ENCODE data around the gene SLC5A8. TPM values are rescaled to one million over a fixed set of nuclear protein-coding genes. Genes with fewer than 3 reads are reported as not detected.

Gene SLC5A8, protein sequence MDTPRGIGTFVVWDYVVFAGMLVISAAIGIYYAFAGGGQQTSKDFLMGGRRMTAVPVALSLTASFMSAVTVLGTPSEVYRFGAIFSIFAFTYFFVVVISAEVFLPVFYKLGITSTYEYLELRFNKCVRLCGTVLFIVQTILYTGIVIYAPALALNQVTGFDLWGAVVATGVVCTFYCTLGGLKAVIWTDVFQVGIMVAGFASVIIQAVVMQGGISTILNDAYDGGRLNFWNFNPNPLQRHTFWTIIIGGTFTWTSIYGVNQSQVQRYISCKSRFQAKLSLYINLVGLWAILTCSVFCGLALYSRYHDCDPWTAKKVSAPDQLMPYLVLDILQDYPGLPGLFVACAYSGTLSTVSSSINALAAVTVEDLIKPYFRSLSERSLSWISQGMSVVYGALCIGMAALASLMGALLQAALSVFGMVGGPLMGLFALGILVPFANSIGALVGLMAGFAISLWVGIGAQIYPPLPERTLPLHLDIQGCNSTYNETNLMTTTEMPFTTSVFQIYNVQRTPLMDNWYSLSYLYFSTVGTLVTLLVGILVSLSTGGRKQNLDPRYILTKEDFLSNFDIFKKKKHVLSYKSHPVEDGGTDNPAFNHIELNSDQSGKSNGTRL
- not detected for total RNA-seq
- under 1 TPM in 2 of 3 donors, not detected in 1; 0.02 TPM for polyA plus RNA-seq
- long read RNA-seq, donor 1 = 0 reads
- long read RNA-seq, donor 2 = 0 reads

DNA sequence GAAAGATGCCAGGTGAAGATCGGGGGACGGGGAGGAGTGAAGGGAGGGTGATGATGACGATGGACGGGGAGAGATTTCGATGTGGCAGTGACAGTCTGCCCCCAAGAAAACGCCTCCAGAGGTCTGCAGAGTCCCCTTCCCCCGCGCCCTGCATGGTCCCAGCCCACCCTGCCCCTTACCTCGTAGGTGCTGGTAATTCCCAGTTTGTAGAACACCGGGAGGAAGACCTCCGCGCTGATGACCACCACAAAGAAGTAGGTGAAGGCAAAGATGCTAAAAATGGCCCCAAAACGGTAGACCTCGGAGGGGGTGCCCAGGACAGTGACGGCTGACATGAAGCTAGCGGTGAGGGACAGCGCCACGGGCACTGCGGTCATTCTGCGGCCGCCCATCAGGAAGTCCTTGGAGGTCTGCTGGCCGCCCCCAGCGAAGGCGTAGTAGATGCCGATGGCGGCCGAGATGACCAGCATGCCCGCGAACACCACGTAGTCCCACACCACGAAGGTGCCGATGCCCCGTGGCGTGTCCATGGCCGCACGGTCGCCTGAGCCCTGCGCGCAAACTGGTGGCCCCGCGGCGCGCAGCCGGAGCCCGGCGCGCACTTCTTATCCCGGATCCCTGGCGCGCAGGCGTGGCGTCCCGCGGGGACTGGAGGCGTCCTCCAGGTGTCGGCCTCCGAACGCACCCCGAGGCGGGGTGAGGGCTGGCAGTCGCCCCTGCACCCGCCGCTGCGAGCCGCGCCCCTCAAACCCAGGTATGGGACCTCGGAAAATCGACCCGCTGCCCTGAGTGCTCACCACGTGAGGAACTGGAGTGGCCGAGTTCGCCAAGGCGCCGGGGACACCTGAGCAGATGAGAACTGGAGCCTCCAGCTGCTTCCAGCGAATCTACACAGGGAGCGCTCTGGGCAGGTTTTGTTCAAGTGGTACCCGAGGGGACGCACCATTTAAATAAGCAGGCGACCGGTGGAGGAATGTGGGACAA, at the start of gene SLC5A8:
Gene SLC5A8, minus strand, starts transcription at position 920 of the 984 bp plus-strand sequence. Its CDS starts 390 bp downstream, at position 530.
- H3K4me3 ChIP-seq = peak within 1 kb of the TSS in 1 of 8 donors; percentile 47
- no peak for DNase-seq
- 10 to 23% (median 14%) methylated on average over 39 to 80 of the region's 80 CpGs for WGBS, 5 donors
- no peak within 1 kb of the TSS for H3K27ac ChIP-seq
- no peaks in the 10 kb centered on the region for H3K36me3 ChIP-seq
- no peak for TF ChIP-seq POLR2AphosphoS5 (IDR thresholded peaks at IDR 0.05)
- TF ChIP-seq, protein P1, sequence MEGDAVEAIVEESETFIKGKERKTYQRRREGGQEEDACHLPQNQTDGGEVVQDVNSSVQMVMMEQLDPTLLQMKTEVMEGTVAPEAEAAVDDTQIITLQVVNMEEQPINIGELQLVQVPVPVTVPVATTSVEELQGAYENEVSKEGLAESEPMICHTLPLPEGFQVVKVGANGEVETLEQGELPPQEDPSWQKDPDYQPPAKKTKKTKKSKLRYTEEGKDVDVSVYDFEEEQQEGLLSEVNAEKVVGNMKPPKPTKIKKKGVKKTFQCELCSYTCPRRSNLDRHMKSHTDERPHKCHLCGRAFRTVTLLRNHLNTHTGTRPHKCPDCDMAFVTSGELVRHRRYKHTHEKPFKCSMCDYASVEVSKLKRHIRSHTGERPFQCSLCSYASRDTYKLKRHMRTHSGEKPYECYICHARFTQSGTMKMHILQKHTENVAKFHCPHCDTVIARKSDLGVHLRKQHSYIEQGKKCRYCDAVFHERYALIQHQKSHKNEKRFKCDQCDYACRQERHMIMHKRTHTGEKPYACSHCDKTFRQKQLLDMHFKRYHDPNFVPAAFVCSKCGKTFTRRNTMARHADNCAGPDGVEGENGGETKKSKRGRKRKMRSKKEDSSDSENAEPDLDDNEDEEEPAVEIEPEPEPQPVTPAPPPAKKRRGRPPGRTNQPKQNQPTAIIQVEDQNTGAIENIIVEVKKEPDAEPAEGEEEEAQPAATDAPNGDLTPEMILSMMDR (IDR thresholded peaks at IDR 0.05 in 8 of 11, conservative IDR thresholded peaks at IDR 0.05 in 3 of 11) = no peak
- TF ChIP-seq POLR2A (IDR thresholded peaks at IDR 0.05) = no peak
- H3K27me3 ChIP-seq (replicated peaks in 1 of 7) = peaks cover 0 to 80% (median 31%) of the 10 kb centered on the region in 7 donors
- peaks cover 0 to 10% (median 4%) of the 10 kb centered on the region in 8 donors for H3K9me3 ChIP-seq
- intact Hi-C loops (cut with DNase I; ENCODE audit: low total_unique reads) = no loop called here
- peaks cover 0 to 9% (median 2%) of the 10 kb centered on the region in 6 donors for H3K4me1 ChIP-seq

DNA sequence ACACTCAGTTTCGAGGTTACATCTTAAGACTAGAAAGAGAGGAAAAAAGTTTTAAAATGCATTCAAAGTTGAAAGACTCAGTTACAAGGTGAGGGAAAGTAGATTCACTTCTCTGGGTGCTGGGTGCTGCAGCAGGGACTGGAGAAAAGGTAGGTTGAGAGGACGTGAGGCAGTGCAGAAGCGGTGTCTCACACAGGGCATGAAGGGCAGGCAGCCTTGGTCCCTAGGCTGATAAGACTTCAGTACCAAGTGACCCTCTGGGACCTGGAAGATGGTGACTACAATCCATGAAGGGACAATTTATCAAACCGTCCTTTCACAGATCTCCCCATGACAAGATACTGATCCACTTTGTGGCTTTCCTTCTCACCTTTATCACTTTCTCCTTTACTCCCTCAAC, 47.3 kb upstream of the SLC5A8 start:
- intact Hi-C loops (cut with DNase I; ENCODE audit: low total_unique reads) = no loop called here
- Histone ChIP-seq H3K4me1 (no peaks in the 10 kb centered on the region), H3K36me3 (no peaks in the 10 kb centered on the region), H3K27me3 (replicated peaks in 1 of 7) (peaks cover 0 to 13% (median 0%) of the 10 kb centered on the region in 7 donors), H3K4me3 (no peak overlapping the region), H3K27ac (no peak overlapping the region), H3K9me3 (peaks cover 0 to 8% (median 0%) of the 10 kb centered on the region in 8 donors)
- no peak for DNase-seq
- TF ChIP-seq, protein P1 (IDR thresholded peaks at IDR 0.05 in 8 of 11, conservative IDR thresholded peaks at IDR 0.05 in 3 of 11) = no peak
- no peak for TF ChIP-seq POLR2A (IDR thresholded peaks at IDR 0.05)
- TF ChIP-seq POLR2AphosphoS5 (IDR thresholded peaks at IDR 0.05) = no peak
- WGBS, 5 donors = 74 to 86% (median 78%) methylated on average over 4 of the region's 4 CpGs

DNA sequence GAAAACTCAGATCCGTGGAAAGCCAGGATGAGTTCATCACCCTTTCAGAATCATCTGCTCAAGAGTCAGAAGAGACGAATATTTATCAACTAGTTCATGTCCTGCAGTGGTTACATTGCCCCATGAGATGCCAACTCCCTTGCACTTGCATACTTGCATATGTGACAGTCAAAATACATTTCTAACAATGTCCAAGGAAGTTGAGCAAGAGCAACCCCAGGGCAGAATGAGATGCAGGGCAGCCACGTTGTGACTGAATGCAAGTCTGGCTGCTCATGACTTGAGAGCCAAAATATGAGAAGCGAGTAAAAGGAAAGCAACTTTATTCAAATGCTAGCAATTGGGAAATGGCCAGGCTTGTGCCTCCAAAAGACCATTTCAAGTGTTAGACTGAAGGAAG, 46.2 kb upstream of the SLC5A8 start:
- DNase-seq = no peak
- peaks cover 0 to 13% (median 0%) of the 10 kb centered on the region in 7 donors for H3K27me3 ChIP-seq (replicated peaks in 1 of 7)
- no peak for TF ChIP-seq POLR2AphosphoS5 (IDR thresholded peaks at IDR 0.05)
- TF ChIP-seq, protein P1 (IDR thresholded peaks at IDR 0.05 in 8 of 11, conservative IDR thresholded peaks at IDR 0.05 in 3 of 11) = no peak
- no peak for TF ChIP-seq POLR2A (IDR thresholded peaks at IDR 0.05)
- peaks cover 0 to 8% (median 0%) of the 10 kb centered on the region in 8 donors for H3K9me3 ChIP-seq
- H3K27ac ChIP-seq = no peak overlapping the region
- no peaks in the 10 kb centered on the region for H3K4me1 ChIP-seq
- WGBS, 5 donors = 66 to 75% (median 72%) methylated on average over 4 of the region's 4 CpGs
- H3K4me3 ChIP-seq = no peak overlapping the region
- intact Hi-C loops (cut with DNase I; ENCODE audit: low total_unique reads) = no loop called here
- H3K36me3 ChIP-seq = no peaks in the 10 kb centered on the region
